ENCODE results near the gene GPR65.
"Not testable (repeated sequence)": the region's sequence is repeated elsewhere in the genome, so short reads cannot be mapped to it uniquely, and the experiment has no call there.

The GPR65 gene

GRCh38 chr14:88004506-88005036, 364 bp upstream of the GPR65 start:
- no peak for DNase-seq (ENCODE audit: low read depth in 2 of 2)

- DNase-seq (ENCODE audit: low read depth in 2 of 2), result peak; percentile 54 to 56
These were observed 1.3 kb downstream of the GPR65 start for GRCh38 chr14:88005978-88006851.

GRCh38 chr14:88007608-88008007, 2.7 kb downstream of the GPR65 start:
- DNase-seq (ENCODE audit: low read depth in 2 of 2), result no peak

GRCh38 chr14:88008039-88008742, 3.3 kb downstream of the GPR65 start:
- no peak for DNase-seq (ENCODE audit: low read depth in 2 of 2)

GRCh38 chr14:88009486-88009885, 4.6 kb downstream of the GPR65 start:
- DNase-seq (ENCODE audit: low read depth in 2 of 2), result no peak

- DNase-seq (ENCODE audit: low read depth in 2 of 2), result no peak
These were observed 5.4 kb downstream of the GPR65 start for GRCh38 chr14:88010331-88010730.

- no peak for DNase-seq (ENCODE audit: low read depth in 2 of 2)
These were observed 7.6 kb downstream of the GPR65 start for GRCh38 chr14:88012495-88012894.

GRCh38 chr14:88013750-88014349, 8.9 kb downstream of the GPR65 start:
- DNase-seq (ENCODE audit: low read depth in 2 of 2), result no peak

- DNase-seq (ENCODE audit: low read depth in 2 of 2), result no peak
These were observed 11.8 kb downstream of the GPR65 start for GRCh38 chr14:88016768-88017167.

- DNase-seq (ENCODE audit: low read depth in 2 of 2), result no peak
These were observed 12.6 kb downstream of the GPR65 start for GRCh38 chr14:88017535-88017934.

GRCh38 chr14:88023658-88024187, 18.8 kb downstream of the GPR65 start:
- no peak for DNase-seq (ENCODE audit: low read depth in 2 of 2)

GRCh38 chr14:88024252-88025086, 19.5 kb downstream of the GPR65 start:
- not testable (repeated sequence) for DNase-seq (ENCODE audit: low read depth in 2 of 2)

- DNase-seq (ENCODE audit: low read depth in 2 of 2), result no peak
These were observed 20.4 kb downstream of the GPR65 start for GRCh38 chr14:88025313-88025712.

- no peak for DNase-seq (ENCODE audit: low read depth in 2 of 2)
These were observed 22.0 kb downstream of the GPR65 start for GRCh38 chr14:88026890-88027289.

- DNase-seq (ENCODE audit: low read depth in 2 of 2), result no peak
These were observed 24.6 kb downstream of the GPR65 start for GRCh38 chr14:88029500-88029899.

GRCh38 chr14:88030079-88030478, 25.1 kb downstream of the GPR65 start:
- no peak for DNase-seq (ENCODE audit: low read depth in 2 of 2)

GRCh38 chr14:88030892-88031291, 26.0 kb downstream of the GPR65 start:
- no peak for DNase-seq (ENCODE audit: low read depth in 2 of 2)

GRCh38 chr14:88032373-88032772, 27.4 kb downstream of the GPR65 start:
- no peak for DNase-seq (ENCODE audit: low read depth in 2 of 2)

GRCh38 chr14:88034076-88034475, 29.1 kb downstream of the GPR65 start:
- DNase-seq (ENCODE audit: low read depth in 2 of 2), result no peak

- DNase-seq (ENCODE audit: low read depth in 2 of 2), result no peak
These were observed 31.5 kb downstream of the GPR65 start for GRCh38 chr14:88036422-88036821.

GRCh38 chr14:88037325-88037724, 32.4 kb downstream of the GPR65 start:
- no peak for DNase-seq (ENCODE audit: low read depth in 2 of 2)
